GM12878 (cell line): ENCODE results near the gene CDC14B. TPM values are rescaled to one million over a fixed set of nuclear protein-coding genes. Genes with fewer than 3 reads are reported as not detected.

Source experiments
- BCLAF1 ChIP-seq: fragments of 450-650 bp; IDR thresholded peaks from 2 replicates; pipeline ENCODE4 v1.6.1; 2017; ENCODE audit warnings: antibody characterized with exemption, mild to moderate bottlenecking, moderate library complexity
- CEBPZ ChIP-seq: fragments of 150-350 bp; IDR thresholded peaks from 2 replicates; pipeline ENCODE4 v1.6.1; 2016; ENCODE audit warnings: low read depth, low read length
- CHD1 ChIP-seq: IDR thresholded peaks from 2 replicates; pipeline ENCODE4 v1.6.1; 2012; ENCODE audit warnings: low read depth, low read length, improper control_type of control experiment
- E2F4 ChIP-seq: IDR thresholded peaks from 2 replicates; pipeline ENCODE4 v1.6.1; 2012; ENCODE audit warnings: low read depth, low read length, improper control_type of control experiment
- FOXK2 ChIP-seq: fragments of 450-650 bp; IDR thresholded peaks from 2 replicates; pipeline ENCODE4 v1.6.1; 2017; ENCODE audit warnings: mild to moderate bottlenecking, moderate library complexity
- JUND ChIP-seq: IDR thresholded peaks from 2 replicates; pipeline ENCODE4 v1.6.1; 2012; ENCODE audit warnings: low read depth, mild to moderate bottlenecking, low read length, improper control_type of control experiment, moderate library complexity
- MAX ChIP-seq: IDR thresholded peaks from 2 replicates; pipeline ENCODE4 v1.6.1; 2012; ENCODE audit warnings: low read depth, low read length, improper control_type of control experiment
- MLLT1 ChIP-seq: fragments of 450-650 bp; IDR thresholded peaks from 2 replicates; pipeline ENCODE4 v1.6.1; 2016; ENCODE audit warnings: mild to moderate bottlenecking
- NRF1 ChIP-seq: conservative IDR thresholded peaks from 2 replicates; pipeline ENCODE4 v1.6.1; 2011; ENCODE audit warnings: mild to moderate bottlenecking, low read depth, low read length, improper control_type of control experiment
- PKNOX1 ChIP-seq: fragments of 450-650 bp; IDR thresholded peaks from 2 replicates; pipeline ENCODE4 v1.6.1; 2016; ENCODE audit warnings: mild to moderate bottlenecking
- RAD21 ChIP-seq: IDR thresholded peaks from 2 replicates; pipeline ENCODE4 v1.6.1; 2011; ENCODE audit warnings: mild to moderate bottlenecking, low read depth, low read length, moderate library complexity; ENCODE audit not compliant: insufficient read depth
- RAD51 ChIP-seq: fragments of 450-650 bp; IDR thresholded peaks from 2 replicates; pipeline ENCODE4 v1.6.1; 2016; ENCODE audit warnings: moderate library complexity, mild to moderate bottlenecking, inconsistent platforms
- RB1 ChIP-seq: fragments of 450-650 bp; formaldehyde crosslinking; IDR thresholded peaks from 2 replicates; pipeline ENCODE4 v1.6.1; 2017; ENCODE audit warnings: mild to moderate bottlenecking, borderline replicate concordance
- SMARCA5 ChIP-seq: fragments of 450-650 bp; IDR thresholded peaks from 2 replicates; pipeline ENCODE4 v1.6.1; 2017; ENCODE audit warnings: mild to moderate bottlenecking
- SP1 ChIP-seq: IDR thresholded peaks from one replicate; pipeline ENCODE4 v1.6.1; 2011; ENCODE audit warnings: low read depth, low read length
- WRNIP1 ChIP-seq: IDR thresholded peaks from 2 replicates; pipeline ENCODE4 v1.6.1; 2011; ENCODE audit warnings: low read depth, low read length, improper control_type of control experiment, borderline replicate concordance
- YBX1 ChIP-seq: fragments of 450-650 bp; IDR thresholded peaks from 2 replicates; pipeline ENCODE4 v1.6.1; 2016; ENCODE audit warnings: antibody characterized with exemption
- ZNF384 ChIP-seq: IDR thresholded peaks from 2 replicates; pipeline ENCODE4 v1.6.1; 2012; ENCODE audit warnings: low read depth, mild to moderate bottlenecking, low read length, improper control_type of control experiment, borderline replicate concordance
- polyA plus RNA-seq, 11 experiments: library from polyadenylated mRNA; depleted of rRNA in 4 of 11; unstranded in 6 of 11; stranded (reverse) in 5 of 11; fragments of >200 nt; fragmentation: Nextera tagmentation in 4 of 11; fragmentation: Illumina TruSeq in 1 of 11; extraction: Ambion mirVana in 4 of 11; extraction: Trizol in 1 of 11; gene quantifications; 1 replicate in 1 of 11; 2 replicates in 10 of 11; pipeline versions ENCODE4 v1.2.1 to v1.2.3, GENCODE V29; 2011 to 2016; ENCODE audit warnings: inconsistent platforms in 2 of 11, missing spikeins in 2 of 11, low read depth in 1 of 11
- total RNA-seq, 4 experiments: library from RNA; depleted of rRNA in 3 of 4; stranded (reverse); fragments of >200 nt in 3 of 4; fragmentation: Illumina TruSeq in 1 of 4; extraction: Trizol in 1 of 4; gene quantifications; 2 replicates each; pipeline versions ENCODE4 v1.2.1 to v1.2.3, GENCODE V29; 2013 to 2021

CDC14B gene
- total and polyA plus RNA-seq, 10 of the 15 experiments (the other 5 are each of a cell fraction or from before 2014, with no cell fraction given): 3.7 to 11.7 (median 6.2) TPM

- TF ChIP-seq BCLAF1: no peak
- TF ChIP-seq YBX1: no peak
- no peak for TF ChIP-seq MLLT1
- no peak for TF ChIP-seq RAD21
- no peak for TF ChIP-seq E2F4
- TF ChIP-seq CEBPZ: no peak
- no peak for TF ChIP-seq CHD1
- no peak for TF ChIP-seq WRNIP1
- no peak for TF ChIP-seq RB1
- no peak for TF ChIP-seq PKNOX1
- TF ChIP-seq JUND: no peak
- TF ChIP-seq RAD51: no peak
- no peak for TF ChIP-seq SMARCA5
- no peak for TF ChIP-seq MAX
- no peak for TF ChIP-seq FOXK2
- no peak for TF ChIP-seq SP1
- TF ChIP-seq NRF1: no peak
- no peak for TF ChIP-seq ZNF384
Observed at GRCh38 chr9:96478829-96479371, 140.7 kb downstream of the CDC14B start (continued).
